ENCODE data around the gene HYI.
"Not testable (repeated sequence)": the region's sequence is repeated elsewhere in the genome, so short reads cannot be mapped to it uniquely, and the experiment has no call there.

Gene HYI

GRCh38 chr1:43453442-43454269, at the start of gene HYI:
Gene HYI (minus strand): TSS chr1:43453931. CDS start chr1:43453793, 138 bp downstream.
- DNase-seq (ENCODE audit: low read depth in 3 of 3): peak; percentile 24 to 41 (median 34)

GRCh38 chr1:43501806-43502205, 48.1 kb upstream of the HYI start:
- DNase-seq (ENCODE audit: low read depth in 3 of 3): not testable (repeated sequence)

GRCh38 chr1:43499898-43500297, 46.2 kb upstream of the HYI start:
- no peak for DNase-seq (ENCODE audit: low read depth in 3 of 3)

GRCh38 chr1:43495204-43495603, 41.5 kb upstream of the HYI start:
- DNase-seq (ENCODE audit: low read depth in 3 of 3): no peak

GRCh38 chr1:43493661-43494450, 40.1 kb upstream of the HYI start:
- no peak for DNase-seq (ENCODE audit: low read depth in 3 of 3)

GRCh38 chr1:43492826-43493225, 39.1 kb upstream of the HYI start:
- no peak for DNase-seq (ENCODE audit: low read depth in 3 of 3)

GRCh38 chr1:43491061-43491460, 37.3 kb upstream of the HYI start:
- no peak for DNase-seq (ENCODE audit: low read depth in 3 of 3)

- DNase-seq (ENCODE audit: low read depth in 3 of 3): no peak
Observed at GRCh38 chr1:43488165-43488564, 34.4 kb upstream of the HYI start.

GRCh38 chr1:43484367-43484766, 30.6 kb upstream of the HYI start:
- DNase-seq (ENCODE audit: low read depth in 3 of 3): no peak

- no peak for DNase-seq (ENCODE audit: low read depth in 3 of 3)
Observed at GRCh38 chr1:43482215-43482614, 28.5 kb upstream of the HYI start.

- DNase-seq (ENCODE audit: low read depth in 3 of 3): no peak
Observed at GRCh38 chr1:43481491-43481890, 27.8 kb upstream of the HYI start.

GRCh38 chr1:43479414-43479813, 25.7 kb upstream of the HYI start:
- DNase-seq (ENCODE audit: low read depth in 3 of 3): no peak

GRCh38 chr1:43477716-43478115, 24.0 kb upstream of the HYI start:
- DNase-seq (ENCODE audit: low read depth in 3 of 3): no peak

- not testable (repeated sequence) for DNase-seq (ENCODE audit: low read depth in 3 of 3)
Observed at GRCh38 chr1:43475611-43476401, 22.1 kb upstream of the HYI start.

GRCh38 chr1:43473463-43473862, 19.7 kb upstream of the HYI start:
- DNase-seq (ENCODE audit: low read depth in 3 of 3): no peak

GRCh38 chr1:43472463-43473151, 18.9 kb upstream of the HYI start:
- not testable (repeated sequence) for DNase-seq (ENCODE audit: low read depth in 3 of 3)

GRCh38 chr1:43472087-43472462, 18.3 kb upstream of the HYI start:
- DNase-seq (ENCODE audit: low read depth in 3 of 3): no peak

GRCh38 chr1:43469932-43470331, 16.2 kb upstream of the HYI start:
- no peak for DNase-seq (ENCODE audit: low read depth in 3 of 3)

GRCh38 chr1:43468414-43468813, 14.7 kb upstream of the HYI start:
- no peak for DNase-seq (ENCODE audit: low read depth in 3 of 3)

- DNase-seq (ENCODE audit: low read depth in 3 of 3): no peak
Observed at GRCh38 chr1:43466403-43466802, 12.7 kb upstream of the HYI start.

- no peak for DNase-seq (ENCODE audit: low read depth in 3 of 3)
Observed at GRCh38 chr1:43465505-43466067, 11.9 kb upstream of the HYI start.
